MCF 10A (cell line): ENCODE measurements around the gene KRTAP12-2. TPM values are rescaled to one million over a fixed set of nuclear protein-coding genes. Genes with fewer than 3 reads are reported as not detected.

ENCODE experiments used
- BruUV-seq: library from RNA; stranded (reverse); fragments of 400-500 nt; replicated peaks from 2 replicates; lab custom pipeline; 2021; lab: Mats Ljungman, UMichigan
- CTCF ChIA-PET: fragments of 300-600 bp; sonication (Branson Sonifier 250); formaldehyde crosslinking; extraction: SDS; loops from one replicate; lab custom pipeline; 2021; ENCODE audit warnings: antibody characterized with exemption, inconsistent platforms; lab: Yijun Ruan, JAX
- POLR2A ChIA-PET: fragments of 300-600, 350-650 bp; sonication (Branson Sonifier 250); formaldehyde crosslinking; extraction: SDS; loops from one replicate; lab custom pipeline; 2020; ENCODE audit warnings: antibody characterized with exemption, inconsistent platforms; lab: Yijun Ruan, JAX
- DNase-seq: peaks from one replicate; pipeline ENCODE4 v3.0.0-alpha.2; 2018; ENCODE audit not compliant: unreplicated experiment
- H3K27ac Mint-ChIP-seq: one replicate; pipeline ENCODE4 v1.8.0; 2022; ENCODE audit warnings: mild to moderate bottlenecking, low read depth, mixed read lengths; ENCODE audit not compliant: unreplicated experiment
- H3K27me3 Mint-ChIP-seq: one replicate; pipeline ENCODE4 v1.8.0; 2022; ENCODE audit warnings: mixed read lengths; ENCODE audit not compliant: insufficient read depth, unreplicated experiment
- H3K36me3 Mint-ChIP-seq: one replicate; pipeline ENCODE4 v1.8.0; 2022; ENCODE audit warnings: mild to moderate bottlenecking, moderate library complexity, mixed read lengths; ENCODE audit not compliant: insufficient read depth, unreplicated experiment
- H3K4me1 Mint-ChIP-seq: one replicate; pipeline ENCODE4 v1.8.0; 2022; ENCODE audit warnings: mixed read lengths; ENCODE audit not compliant: insufficient read depth, unreplicated experiment
- H3K4me3 Mint-ChIP-seq: one replicate; pipeline ENCODE4 v1.8.0; 2022; ENCODE audit warnings: mild to moderate bottlenecking, moderate library complexity, mixed read lengths; ENCODE audit not compliant: unreplicated experiment
- H3K9me3 Mint-ChIP-seq: one replicate; pipeline ENCODE4 v1.8.0; 2022; ENCODE audit warnings: mixed read lengths; ENCODE audit not compliant: unreplicated experiment
- intact Hi-C: fragments of 100-400 bp; cut with micrococcal nuclease; formaldehyde crosslinking; loops from 2 replicates; pipeline ENCODE4 v1.14.1; 2022
- total RNA-seq: library from RNA; stranded (reverse); gene quantifications from 2 replicates; pipeline ENCODE4 v1.2.3, GENCODE V29; 2022
- TF ChIP-seq, protein P1 (sequence below): fragments of 200-600 bp; IDR thresholded peaks from one replicate; pipeline ENCODE4 v1.8.0; 2022; ENCODE audit warnings: antibody characterized with exemption, mild to moderate bottlenecking; ENCODE audit not compliant: unreplicated experiment

Gene KRTAP12-2
- total RNA-seq, 1 experiment from 2014 or later, result not detected

DNA sequence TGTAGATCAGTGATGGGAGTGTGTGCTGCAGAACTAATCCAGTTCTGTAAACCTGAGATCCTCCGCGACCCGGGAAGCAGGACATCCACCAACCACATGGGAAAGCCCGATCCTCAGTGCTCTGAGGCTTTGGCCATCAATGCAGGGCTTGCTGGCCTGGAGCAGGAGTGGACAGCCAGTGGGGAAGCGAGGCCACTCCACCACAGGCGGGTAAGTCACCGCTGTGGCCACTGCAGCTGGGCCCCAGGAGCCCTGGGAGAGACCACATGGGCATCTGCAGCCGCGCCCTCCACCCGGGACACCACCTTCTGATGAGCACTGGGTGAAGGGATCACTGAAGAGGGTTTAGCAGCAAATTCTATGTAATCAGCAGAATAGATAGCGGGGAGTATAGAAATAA, 14.4 kb upstream of the KRTAP12-2 start:
- H3K9me3 Mint-ChIP-seq, result no peaks in the 10 kb centered on the region
- BruUV-seq, result no TSS peak
- intact Hi-C loops, result no loop called here
- CTCF ChIA-PET, result no interaction called here
- DNase-seq, result no peak
- no peaks in the 10 kb centered on the region for H3K36me3 Mint-ChIP-seq
- H3K27me3 Mint-ChIP-seq, result peaks cover 96% of the 10 kb centered on the region
- H3K4me1 Mint-ChIP-seq, result no peaks in the 10 kb centered on the region
- TF ChIP-seq, protein P1, sequence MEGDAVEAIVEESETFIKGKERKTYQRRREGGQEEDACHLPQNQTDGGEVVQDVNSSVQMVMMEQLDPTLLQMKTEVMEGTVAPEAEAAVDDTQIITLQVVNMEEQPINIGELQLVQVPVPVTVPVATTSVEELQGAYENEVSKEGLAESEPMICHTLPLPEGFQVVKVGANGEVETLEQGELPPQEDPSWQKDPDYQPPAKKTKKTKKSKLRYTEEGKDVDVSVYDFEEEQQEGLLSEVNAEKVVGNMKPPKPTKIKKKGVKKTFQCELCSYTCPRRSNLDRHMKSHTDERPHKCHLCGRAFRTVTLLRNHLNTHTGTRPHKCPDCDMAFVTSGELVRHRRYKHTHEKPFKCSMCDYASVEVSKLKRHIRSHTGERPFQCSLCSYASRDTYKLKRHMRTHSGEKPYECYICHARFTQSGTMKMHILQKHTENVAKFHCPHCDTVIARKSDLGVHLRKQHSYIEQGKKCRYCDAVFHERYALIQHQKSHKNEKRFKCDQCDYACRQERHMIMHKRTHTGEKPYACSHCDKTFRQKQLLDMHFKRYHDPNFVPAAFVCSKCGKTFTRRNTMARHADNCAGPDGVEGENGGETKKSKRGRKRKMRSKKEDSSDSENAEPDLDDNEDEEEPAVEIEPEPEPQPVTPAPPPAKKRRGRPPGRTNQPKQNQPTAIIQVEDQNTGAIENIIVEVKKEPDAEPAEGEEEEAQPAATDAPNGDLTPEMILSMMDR, result no peak
- no peak overlapping the region for H3K4me3 Mint-ChIP-seq
- POLR2A ChIA-PET, result no interaction called here
- no peak overlapping the region for H3K27ac Mint-ChIP-seq

DNA sequence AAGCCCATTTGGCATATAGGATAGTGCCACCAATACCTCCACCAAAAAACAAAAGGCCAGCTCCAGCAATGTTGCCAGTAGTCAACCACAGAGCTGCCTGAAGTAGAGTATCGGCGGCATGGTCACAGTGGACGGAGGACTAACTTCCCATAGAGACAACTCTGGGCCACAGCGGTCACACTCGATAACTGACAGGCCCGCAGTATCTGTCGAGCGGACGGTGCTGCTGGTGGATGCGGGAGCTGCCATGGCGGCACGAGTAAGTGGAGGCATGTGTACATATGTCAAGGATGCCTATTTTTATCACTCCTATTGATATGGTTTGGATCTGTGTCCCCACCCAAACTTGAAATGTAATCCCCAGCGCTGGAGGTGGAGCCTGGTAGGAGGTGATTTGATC, 11.2 kb upstream of the KRTAP12-2 start:
- TF ChIP-seq, protein P1, result no peak
- intact Hi-C loops, result no loop called here
- peaks cover 93% of the 10 kb centered on the region for H3K27me3 Mint-ChIP-seq
- no peak overlapping the region for H3K4me3 Mint-ChIP-seq
- peaks cover 9% of the 10 kb centered on the region for H3K9me3 Mint-ChIP-seq
- no peaks in the 10 kb centered on the region for H3K4me1 Mint-ChIP-seq
- CTCF ChIA-PET, result no interaction called here
- no peak overlapping the region for H3K27ac Mint-ChIP-seq
- no peak for DNase-seq
- H3K36me3 Mint-ChIP-seq, result no peaks in the 10 kb centered on the region
- no TSS peak for BruUV-seq
- POLR2A ChIA-PET, result interaction anchor here (1.3 kb wide), 1 partner anchor 32 kb away, joined by 3 read pairs; no protein-coding TSS in a partner anchor

DNA sequence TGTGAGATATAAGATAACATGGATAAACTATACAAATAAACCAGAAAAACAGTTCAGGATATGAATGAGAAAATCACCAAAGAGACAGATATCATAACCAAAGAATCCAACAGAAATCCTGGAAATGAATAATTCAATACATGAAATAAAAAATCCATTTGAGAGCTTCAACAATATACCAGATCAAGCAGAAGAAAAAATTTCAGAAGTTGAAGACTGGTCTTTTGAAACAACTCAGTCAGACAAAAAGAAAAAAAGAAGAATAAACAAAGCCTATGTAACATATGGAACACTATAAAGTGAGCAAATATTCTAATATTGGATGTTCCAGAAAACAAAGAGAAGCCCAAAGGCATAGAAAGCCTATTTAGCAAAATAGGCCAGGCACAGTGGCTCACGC, 5.2 kb upstream of the KRTAP12-2 start:
- TF ChIP-seq, protein P1, result no peak
- intact Hi-C loops, result no loop called here
- BruUV-seq, result no TSS peak
- Mint-ChIP-seq H3K27me3 (peaks cover 73% of the 10 kb centered on the region), H3K36me3 (no peaks in the 10 kb centered on the region), H3K9me3 (peaks cover 20% of the 10 kb centered on the region), H3K4me1 (peaks cover 4% of the 10 kb centered on the region), H3K27ac (no peak overlapping the region), H3K4me3 (no peak overlapping the region)
- CTCF ChIA-PET, result no interaction called here
- POLR2A ChIA-PET, result no interaction called here
- no peak for DNase-seq

DNA sequence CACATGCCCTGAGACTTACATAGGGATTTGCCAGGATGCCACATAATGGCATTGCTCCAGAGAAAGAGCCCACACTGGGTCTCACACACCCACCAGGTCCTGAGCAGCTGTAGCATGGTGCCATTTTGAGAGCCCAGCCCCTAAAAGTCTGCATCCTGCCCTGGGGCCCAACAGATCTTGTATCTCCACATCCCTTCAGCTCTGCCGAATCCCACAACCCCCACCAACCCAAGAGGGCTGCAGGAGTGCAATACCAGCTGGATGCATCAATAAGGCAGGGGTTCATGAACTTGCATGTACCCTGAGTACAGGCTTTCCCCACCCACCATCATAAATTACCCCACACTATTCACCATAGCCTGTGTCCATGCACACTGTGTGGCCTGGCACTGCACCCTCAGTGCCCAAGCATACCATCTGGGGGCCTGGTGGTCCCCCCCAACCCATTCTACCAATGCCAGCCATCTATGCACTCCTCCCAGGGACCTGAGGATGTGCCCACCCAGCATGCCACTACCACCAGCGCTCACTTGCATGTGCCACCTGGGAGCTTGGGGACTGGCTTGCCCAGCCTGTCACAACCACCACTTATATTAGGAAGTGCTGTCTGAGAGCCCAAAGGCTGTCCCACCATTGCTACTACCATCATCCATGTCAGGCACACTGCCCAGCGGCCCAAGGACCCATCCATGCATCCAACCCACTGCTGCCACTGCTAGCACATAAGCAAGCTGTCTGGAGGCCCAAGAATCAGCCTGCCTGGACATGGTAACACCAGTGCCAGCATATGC, 4.1 kb upstream of the KRTAP12-2 start:
- no peak overlapping the region for H3K27ac Mint-ChIP-seq
- H3K4me3 Mint-ChIP-seq, result no peak overlapping the region
- POLR2A ChIA-PET, result no interaction called here

More for the DNA sequence above, 4.1 kb upstream of the KRTAP12-2 start:
- peaks cover 20% of the 10 kb centered on the region for H3K9me3 Mint-ChIP-seq
- peaks cover 14% of the 10 kb centered on the region for H3K4me1 Mint-ChIP-seq
- peaks cover 62% of the 10 kb centered on the region for H3K27me3 Mint-ChIP-seq
- CTCF ChIA-PET, result interaction anchor here (0.6 kb wide), 1 partner anchor 577 kb away, joined by 4 read pairs; no protein-coding TSS in a partner anchor
- no TSS peak for BruUV-seq
- H3K36me3 Mint-ChIP-seq, result no peaks in the 10 kb centered on the region
- no peak for DNase-seq
- intact Hi-C loops, result no loop called here
- TF ChIP-seq, protein P1, result no peak
